Measurements from ENCODE around the gene MEIS3.

DNA sequence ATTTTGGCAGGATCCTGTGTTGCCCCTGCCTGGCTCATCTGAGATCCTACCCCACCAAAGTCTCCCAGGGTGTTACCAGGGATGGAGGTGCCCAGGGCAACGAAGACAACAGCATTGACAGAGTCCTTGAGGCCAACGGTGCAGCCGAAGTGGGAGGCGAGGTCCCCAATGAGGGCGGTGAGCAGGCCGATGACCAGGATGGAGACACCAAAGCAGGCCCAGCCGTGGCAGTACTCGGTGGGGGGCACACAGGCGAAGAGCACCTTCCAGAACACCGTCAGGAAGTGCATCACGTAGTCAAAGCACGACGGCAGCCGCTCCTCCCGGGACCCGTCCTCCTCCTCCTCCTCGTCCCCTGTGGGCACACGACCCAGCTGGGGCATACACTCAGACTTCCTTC lies 12.8 kb upstream of the MEIS3 start:
- TF ChIP-seq, protein P1, sequence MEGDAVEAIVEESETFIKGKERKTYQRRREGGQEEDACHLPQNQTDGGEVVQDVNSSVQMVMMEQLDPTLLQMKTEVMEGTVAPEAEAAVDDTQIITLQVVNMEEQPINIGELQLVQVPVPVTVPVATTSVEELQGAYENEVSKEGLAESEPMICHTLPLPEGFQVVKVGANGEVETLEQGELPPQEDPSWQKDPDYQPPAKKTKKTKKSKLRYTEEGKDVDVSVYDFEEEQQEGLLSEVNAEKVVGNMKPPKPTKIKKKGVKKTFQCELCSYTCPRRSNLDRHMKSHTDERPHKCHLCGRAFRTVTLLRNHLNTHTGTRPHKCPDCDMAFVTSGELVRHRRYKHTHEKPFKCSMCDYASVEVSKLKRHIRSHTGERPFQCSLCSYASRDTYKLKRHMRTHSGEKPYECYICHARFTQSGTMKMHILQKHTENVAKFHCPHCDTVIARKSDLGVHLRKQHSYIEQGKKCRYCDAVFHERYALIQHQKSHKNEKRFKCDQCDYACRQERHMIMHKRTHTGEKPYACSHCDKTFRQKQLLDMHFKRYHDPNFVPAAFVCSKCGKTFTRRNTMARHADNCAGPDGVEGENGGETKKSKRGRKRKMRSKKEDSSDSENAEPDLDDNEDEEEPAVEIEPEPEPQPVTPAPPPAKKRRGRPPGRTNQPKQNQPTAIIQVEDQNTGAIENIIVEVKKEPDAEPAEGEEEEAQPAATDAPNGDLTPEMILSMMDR (tag by site-specific recombination; IDR thresholded peaks at IDR 0.05): no peak
- no peak for TF ChIP-seq ZNF416 (tag by site-specific recombination; IDR thresholded peaks at IDR 0.05)
- no peak for TF ChIP-seq RBAK (tag by site-specific recombination; IDR thresholded peaks at IDR 0.05)
- TF ChIP-seq ZNF707 (tag by site-specific recombination; IDR thresholded peaks at IDR 0.05): no peak
- TF ChIP-seq TRIM28 (IDR thresholded peaks at IDR 0.05; ENCODE audit: borderline replicate concordance, low read length): no peak

All from HEK293 (cell line).